AG09319 (cell line): ENCODE measurements around the gene SND1.

Source experiments
- DNase-seq: peaks from one replicate; pipeline ENCODE4 v3.0.0-alpha.2; 2010; ENCODE audit warnings: low read depth; ENCODE audit errors: extremely low read depth
- TF ChIP-seq, protein P1 (sequence below): IDR thresholded peaks from 2 replicates; pipeline ENCODE4 v1.5.1; 2011; ENCODE audit warnings: low read depth, mild to moderate bottlenecking, inconsistent platforms, low read length, moderate library complexity

The SND1 gene

GRCh38 chr7:127780489-127780888, 128.5 kb downstream of the SND1 start:
- TF ChIP-seq, protein P1, sequence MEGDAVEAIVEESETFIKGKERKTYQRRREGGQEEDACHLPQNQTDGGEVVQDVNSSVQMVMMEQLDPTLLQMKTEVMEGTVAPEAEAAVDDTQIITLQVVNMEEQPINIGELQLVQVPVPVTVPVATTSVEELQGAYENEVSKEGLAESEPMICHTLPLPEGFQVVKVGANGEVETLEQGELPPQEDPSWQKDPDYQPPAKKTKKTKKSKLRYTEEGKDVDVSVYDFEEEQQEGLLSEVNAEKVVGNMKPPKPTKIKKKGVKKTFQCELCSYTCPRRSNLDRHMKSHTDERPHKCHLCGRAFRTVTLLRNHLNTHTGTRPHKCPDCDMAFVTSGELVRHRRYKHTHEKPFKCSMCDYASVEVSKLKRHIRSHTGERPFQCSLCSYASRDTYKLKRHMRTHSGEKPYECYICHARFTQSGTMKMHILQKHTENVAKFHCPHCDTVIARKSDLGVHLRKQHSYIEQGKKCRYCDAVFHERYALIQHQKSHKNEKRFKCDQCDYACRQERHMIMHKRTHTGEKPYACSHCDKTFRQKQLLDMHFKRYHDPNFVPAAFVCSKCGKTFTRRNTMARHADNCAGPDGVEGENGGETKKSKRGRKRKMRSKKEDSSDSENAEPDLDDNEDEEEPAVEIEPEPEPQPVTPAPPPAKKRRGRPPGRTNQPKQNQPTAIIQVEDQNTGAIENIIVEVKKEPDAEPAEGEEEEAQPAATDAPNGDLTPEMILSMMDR, result no peak
- DNase-seq, result no peak

DNA sequence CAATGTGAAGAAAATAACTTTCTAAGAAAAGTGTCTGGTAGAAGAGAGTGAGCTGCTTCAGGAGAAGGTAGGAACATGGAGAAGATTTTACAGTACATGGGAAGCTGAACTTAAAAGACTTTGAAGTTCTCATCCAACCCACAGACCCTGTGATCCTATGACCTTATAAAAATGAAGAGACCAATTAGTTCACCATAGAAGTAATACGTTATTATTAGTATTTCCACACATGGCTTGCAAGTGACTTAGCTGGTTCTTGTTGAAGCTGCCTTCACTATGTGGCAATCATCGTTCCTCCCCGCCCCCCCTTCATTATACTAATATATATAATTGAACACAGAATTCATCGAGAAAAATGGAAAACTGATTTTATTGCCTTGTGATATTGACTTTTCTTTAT, 129.1 kb downstream of the SND1 start:
- TF ChIP-seq, protein P1, result no peak

GRCh38 chr7:127782075-127782474, 130.1 kb downstream of the SND1 start:
- no peak for DNase-seq
- TF ChIP-seq, protein P1, result no peak

More for the DNA sequence above, 129.1 kb downstream of the SND1 start:
- no peak for DNase-seq

GRCh38 chr7:127782654-127783559, 130.9 kb downstream of the SND1 start:
- no peak for DNase-seq
- TF ChIP-seq, protein P1, result no peak

DNA sequence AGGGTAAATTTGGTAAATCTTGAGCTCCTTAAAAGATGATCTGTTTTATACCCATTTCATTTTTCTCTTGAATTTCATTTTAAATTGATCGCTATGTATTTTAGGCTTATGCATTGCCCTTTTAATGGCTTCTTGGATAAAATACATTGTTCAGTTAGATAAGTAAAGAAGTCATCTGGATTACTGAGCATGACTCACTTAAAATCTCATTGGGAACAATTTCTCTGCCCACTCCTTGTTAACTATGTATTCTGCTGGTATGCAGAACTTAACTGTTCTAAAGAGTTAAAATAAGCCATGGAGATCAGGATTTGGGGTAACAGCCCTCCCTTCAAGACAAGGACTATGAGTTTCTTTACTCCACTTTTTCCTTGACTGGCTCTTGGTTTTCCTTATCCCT, 134.2 kb downstream of the SND1 start:
- no peak for DNase-seq
- TF ChIP-seq, protein P1, result no peak

DNA sequence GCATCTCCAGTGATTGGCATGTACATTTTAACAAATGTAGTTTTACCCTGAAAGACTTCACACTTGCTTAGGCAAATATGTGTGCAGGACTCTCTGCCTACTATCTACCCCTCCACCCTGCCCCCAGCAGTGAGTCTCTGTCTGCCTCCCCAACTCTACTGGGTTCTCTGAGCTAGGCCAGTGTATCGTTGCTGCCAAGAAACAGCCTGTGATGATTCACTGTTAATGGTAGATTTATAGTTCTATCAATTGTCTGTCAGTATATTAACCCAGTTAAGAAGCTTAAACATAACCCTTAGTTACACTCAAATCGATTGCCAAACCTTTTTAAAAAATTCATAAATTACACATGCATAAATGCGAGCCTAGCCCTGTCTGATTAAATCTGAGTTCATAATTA, 137.0 kb downstream of the SND1 start:
- no peak for DNase-seq
- TF ChIP-seq, protein P1, result no peak

DNA sequence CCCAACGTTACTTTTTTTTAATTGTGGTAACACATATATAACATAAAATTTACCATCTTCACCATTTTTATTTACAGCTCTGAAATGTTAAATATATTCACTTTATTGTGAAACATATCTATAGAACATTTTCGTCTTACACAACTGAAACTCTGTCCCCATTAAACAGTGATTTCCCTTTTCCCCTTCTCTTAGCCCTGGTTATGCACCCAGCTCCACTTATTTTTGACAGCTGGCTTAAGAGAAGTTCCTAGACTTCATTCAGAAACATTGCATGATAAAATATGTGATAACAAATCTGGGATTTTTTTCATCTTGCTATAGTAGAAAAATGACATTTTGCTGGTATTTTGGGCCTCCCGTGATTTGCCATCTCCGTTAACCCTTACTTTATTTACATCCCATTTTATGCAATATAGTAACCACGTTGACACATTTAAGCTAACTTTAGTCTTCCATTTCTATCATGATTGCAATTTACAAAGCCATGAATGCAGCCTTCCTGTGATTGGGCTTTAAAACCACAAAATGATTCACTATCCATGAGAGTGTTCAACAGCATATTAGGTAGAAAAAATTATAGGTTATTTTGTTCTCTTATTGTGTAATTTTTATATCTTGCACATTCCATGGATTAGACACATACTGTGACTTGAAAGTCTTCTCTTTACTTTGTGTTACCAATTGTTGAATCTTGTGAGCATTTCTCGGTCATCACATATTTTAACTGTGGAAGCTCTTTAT, 139.6 kb downstream of the SND1 start:
- DNase-seq, result no peak
- TF ChIP-seq, protein P1, result no peak
